T-helper 22 cell (primary cell): ENCODE data around the gene GNB2.
"Not testable (repeated sequence)": the region's sequence is repeated elsewhere in the genome, so short reads cannot be mapped to it uniquely, and the experiment has no call there.

ENCODE experiments used
- DNase-seq: peaks from one replicate; pipeline ENCODE4 v3.0.0-alpha.2; 2020; ENCODE audit warnings: low read depth

Gene GNB2

GRCh38 chr7:100673302-100673941 is at the start of gene GNB2:
Gene GNB2 (plus strand): TSS chr7:100673740. CDS start chr7:100676266, 2,526 bp downstream.
- DNase-seq: peak; percentile 96

GRCh38 chr7:100623951-100624824 is 49.4 kb upstream of the GNB2 start:
- DNase-seq: no peak

- no peak for DNase-seq
Observed at GRCh38 chr7:100626055-100626454, 47.5 kb upstream of the GNB2 start.

GRCh38 chr7:100626530-100627237 is 46.9 kb upstream of the GNB2 start:
- DNase-seq: peak; percentile 77

DNA sequence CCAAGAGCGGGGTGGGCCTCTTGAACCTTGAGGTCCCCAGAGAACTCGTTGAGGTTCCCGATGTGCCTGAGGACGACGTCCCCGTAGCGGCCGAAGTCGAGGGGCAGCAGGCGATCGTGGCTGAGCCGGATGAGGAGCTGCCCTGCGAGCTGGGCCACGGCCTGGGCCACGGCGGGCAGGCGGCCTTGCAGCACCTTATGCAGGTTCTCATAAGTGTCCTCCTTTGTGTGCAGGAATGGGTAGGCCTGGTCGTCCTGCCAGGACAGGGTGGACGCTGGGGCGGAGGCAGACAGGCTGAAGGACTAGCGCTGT is 46.3 kb upstream of the GNB2 start:
- no peak for DNase-seq

DNA sequence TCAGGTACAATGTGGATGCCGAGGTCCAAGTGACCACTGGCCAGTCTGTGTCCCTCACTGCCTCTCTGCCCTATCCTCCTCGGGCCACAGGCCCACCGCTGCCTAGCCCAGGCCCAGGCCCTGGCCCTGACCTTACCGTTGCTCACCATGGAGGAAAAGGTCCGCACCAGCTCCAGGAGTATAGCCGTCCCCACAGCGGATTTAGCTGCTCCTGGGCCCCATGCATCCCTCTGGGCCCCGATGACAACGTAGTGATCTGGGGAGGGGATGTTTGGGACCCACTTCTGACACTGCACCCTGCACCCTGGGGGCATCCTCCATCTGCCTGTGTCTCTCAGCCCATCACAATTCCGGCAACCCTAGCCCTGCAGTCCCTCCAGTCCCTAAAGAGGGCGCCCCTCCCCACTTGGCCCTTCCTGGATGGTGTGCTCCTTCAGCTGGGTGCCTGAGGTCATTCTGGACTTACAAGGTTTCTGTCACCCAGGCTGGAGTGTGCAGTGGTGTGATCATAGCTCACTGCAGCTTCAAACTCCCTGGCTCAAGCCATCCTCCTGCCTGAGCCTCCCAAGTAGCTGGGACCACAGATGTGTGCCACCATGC is 44.3 kb upstream of the GNB2 start:
- no peak for DNase-seq

- no peak for DNase-seq
Observed at GRCh38 chr7:100630066-100630465, 43.5 kb upstream of the GNB2 start.

- DNase-seq: peak; percentile 37
Observed at GRCh38 chr7:100632951-100633717, 40.4 kb upstream of the GNB2 start.

DNA sequence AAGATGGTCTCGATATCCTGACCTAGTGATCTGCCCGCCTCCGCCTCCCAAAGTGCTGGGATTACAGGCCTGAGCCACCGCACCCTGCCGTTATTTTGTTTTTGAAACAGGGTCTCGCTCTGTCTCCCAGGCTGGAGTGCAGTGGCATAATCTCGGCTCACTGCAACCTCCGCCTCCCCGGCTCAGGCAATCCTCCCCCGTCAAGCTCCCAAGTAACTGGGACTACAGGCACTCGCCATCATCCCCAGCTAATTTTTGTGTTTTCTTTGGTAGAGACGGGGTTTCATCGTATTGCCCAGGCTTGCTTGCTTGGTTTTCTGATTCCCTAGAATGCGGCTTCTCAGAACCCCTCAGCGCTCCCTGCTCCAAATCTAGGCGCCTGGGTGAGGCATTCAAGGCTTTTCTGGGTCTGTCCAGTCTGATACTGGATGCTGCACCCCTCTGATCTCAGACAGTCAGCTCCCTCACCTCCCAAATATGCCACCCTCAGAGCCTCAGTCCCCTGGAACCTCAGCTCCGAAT is 33.5 kb upstream of the GNB2 start:
- DNase-seq: no peak

GRCh38 chr7:100640517-100641440 is 32.8 kb upstream of the GNB2 start:
- DNase-seq: no peak

- no peak for DNase-seq
Observed at GRCh38 chr7:100641463-100641859, 32.1 kb upstream of the GNB2 start, which contains the start of gene TFR2. Gene TFR2 (minus strand): TSS chr7:100641552. CDS start chr7:100641509, 43 bp downstream.

DNA sequence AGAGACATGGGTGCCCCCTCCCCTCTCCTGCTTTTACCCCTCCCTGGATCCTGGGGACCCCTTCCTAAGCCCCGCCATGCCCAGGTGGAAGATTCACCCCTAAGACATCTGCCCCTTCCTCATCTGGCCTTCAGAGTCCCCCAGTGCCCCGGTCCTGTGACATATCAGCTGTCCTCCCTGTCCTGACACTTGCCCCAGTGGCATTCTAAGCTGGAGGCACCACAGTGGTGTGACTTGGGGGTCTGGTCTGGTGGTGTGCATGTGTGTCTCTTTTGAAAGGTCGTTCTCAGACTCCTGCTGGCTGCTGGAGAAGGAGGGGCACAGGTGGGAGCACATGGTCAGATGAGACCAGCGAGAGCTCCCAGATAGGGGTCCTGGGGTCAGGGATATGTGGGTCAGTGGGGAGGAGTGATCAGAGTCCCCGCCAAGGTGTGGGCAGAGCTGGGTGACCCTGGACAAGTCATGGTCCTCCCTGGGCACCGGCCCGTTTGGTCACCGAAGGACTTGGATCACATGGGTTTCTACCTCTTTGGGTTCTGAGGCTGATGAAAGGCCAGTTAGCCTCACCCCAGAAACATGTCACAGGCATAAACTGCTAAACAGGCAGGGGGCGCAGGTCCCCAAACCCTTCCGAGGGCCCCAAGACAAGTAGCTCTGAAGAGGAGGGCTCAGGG is 31.5 kb upstream of the GNB2 start:
- DNase-seq: no peak

DNA sequence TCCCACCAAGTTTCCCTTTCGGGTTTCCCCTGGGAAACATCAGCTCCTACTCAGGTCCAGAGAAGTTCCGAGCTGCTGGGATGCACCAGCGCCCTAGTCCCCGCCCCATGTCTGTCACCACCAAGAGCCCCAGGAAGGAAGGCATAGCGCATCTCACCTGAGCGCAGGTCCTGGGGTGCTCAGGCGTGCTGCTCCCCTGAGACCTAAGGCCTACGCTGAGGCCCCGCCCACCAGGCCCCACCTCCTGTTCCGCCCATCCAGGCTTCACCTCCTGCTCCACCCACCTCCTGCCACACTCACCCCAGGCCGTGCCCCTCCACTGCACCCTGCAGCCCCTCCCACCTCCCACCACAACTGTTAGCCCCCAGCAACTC is 31.0 kb upstream of the GNB2 start:
- DNase-seq: no peak

DNA sequence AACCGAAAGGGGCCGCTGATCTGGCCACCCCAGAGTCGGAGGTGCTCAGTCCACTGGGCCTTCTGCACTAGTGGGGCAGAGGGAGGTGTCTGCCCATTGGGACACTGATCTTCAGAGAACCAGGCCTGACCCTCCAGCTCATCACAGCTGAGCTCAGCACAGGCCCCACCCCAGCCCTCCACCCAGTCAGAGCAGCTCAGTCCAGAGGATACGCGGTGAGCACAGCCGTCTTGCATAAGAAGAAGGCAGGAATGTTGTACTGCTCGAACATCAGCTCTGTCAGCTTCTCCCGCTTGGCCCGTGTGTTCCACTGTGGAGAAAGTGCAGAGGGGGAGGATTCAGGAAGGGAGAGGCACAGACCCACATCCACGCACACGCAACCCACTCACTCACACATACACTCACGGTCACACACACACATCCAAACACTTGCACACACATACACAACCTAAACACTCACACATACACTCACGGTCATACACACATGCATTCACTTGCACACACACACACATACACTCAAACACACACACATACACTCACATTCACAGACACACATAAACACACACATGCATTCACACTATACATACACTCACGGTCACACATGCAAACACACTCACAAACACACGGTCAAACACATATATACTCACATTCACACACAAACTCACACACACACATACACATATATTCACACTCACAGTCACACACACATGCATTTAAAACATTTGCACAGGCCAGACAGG is 23.5 kb upstream of the GNB2 start:
- no peak for DNase-seq

DNA sequence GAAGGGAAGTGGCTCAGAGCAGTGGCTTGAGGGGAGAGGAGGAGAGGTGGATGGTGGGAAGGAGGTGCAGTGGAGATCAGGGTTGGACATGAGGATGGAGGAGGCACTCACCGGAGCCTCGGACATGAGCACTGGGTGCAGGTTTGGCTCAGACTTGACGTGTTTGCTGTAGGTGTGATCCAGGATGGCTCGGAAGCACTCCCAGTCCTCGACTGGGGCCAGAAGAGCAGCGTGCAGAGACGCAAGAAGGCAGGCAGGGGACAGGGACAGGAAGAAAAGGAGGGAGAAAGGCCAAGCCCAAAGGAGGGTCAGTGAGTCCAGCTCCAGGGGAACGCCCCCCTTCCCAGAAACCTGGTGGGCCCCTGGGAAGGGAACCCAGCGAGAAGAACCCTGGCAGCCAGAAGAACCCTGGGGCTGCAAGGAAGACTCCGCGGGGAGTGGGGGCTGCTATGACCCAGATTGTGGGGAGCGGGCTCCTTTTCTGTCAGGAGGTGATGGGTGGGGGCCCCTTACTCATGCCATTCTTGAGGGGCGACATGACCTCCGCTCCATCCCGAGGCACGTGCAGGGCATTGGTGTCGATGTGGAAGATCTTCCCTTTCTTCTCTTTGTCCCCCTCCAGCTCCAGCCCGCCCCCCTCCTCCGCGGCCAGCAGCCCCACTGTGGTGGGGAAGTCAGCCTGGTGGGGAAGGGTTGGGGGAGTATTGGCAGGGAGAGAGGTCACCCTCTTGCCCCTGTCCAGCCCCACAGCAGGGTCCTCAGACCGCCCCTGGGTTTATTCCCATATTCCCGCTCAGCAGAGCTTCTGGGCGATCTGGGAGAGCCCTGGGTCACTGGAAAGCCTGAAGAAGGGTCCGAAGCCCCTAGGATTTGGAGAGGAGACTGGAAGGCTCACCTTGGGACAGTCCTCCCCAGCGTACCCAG is 18.4 kb upstream of the GNB2 start:
- DNase-seq: no peak

GRCh38 chr7:100655908-100656674 is 17.4 kb upstream of the GNB2 start, which contains the start of gene ACTL6B:
Gene ACTL6B (minus strand): TSS chr7:100656448. CDS start chr7:100656354, 94 bp downstream.
- no peak for DNase-seq

- DNase-seq: not testable (repeated sequence)
Observed at GRCh38 chr7:100662194-100662776, 11.3 kb upstream of the GNB2 start.
